GM15510 (cell line): ENCODE data around the gene TRMT61A.

Experiments used
- POLR2A ChIP-seq: IDR thresholded peaks from 3 replicates; pipeline ENCODE4 v1.6.1; 2011; ENCODE audit warnings: borderline replicate concordance; ENCODE audit not compliant: insufficient read length; ENCODE audit errors: extremely low read depth

The TRMT61A gene

DNA sequence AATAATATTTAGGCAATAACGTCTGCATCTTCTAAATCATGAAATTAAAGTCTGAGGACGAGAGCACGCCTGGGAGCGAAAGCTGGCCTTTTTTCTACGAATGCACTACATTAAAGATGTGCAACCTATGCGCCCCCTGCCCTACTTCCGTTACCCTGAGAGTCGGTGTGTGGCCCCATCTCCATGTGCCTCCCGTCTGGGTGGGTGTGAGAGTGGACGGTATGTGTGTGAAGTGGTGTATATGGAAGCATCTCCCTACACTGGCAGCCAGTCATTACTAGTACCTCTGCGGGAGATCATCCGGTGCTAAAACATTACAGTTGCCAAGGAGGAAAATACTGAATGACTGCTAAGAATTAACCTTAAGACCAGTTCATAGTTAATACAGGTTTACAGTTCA is 25.7 kb upstream of the TRMT61A start:
- TF ChIP-seq POLR2A = no peak

DNA sequence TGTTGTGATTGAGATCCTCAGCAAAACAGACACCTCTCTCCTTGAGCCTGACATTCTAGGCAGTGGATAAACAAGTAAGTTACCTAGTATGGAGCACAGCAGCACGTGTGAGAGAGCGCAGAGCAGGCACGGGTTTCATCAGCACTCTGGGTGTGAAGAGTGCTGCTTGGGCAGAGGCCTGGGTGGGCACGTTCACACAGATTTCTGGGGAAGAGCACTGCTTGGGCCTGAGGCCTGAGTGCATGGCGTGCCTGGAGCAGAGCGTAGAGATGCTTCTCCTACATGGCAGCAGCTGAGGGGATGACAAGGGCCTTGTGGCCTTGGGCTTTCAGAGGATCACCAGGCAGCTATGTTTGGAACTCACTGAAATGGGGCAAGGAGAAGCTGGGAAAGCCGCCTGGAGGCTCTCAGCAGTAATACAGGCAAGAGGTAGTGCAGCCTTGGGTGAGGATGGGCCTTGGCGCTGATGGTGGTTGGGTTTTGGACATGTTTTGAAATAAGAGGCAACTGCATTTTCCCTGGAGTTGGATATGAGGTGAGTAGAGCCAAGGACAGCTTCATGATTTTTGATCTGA is 23.9 kb upstream of the TRMT61A start:
- no peak for TF ChIP-seq POLR2A

DNA sequence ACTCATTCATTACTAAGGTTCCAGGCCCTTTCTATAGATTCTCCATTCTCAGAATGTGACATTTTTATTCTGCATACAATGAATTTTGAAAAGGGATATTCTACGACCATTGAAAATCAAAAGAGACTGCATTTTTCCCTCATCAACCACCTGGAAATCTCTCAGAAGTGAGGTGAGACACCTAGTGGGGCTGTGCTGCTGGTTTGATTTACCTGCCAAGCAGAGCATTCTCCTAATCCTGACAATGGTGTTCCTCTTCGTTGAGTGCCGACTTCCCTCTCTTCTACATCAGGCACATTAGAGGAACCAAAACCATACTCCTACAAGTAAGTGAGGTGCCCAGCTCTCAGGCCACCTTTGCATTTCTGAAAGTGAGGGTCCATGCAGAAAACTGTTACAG is 21.2 kb upstream of the TRMT61A start:
- no peak for TF ChIP-seq POLR2A

DNA sequence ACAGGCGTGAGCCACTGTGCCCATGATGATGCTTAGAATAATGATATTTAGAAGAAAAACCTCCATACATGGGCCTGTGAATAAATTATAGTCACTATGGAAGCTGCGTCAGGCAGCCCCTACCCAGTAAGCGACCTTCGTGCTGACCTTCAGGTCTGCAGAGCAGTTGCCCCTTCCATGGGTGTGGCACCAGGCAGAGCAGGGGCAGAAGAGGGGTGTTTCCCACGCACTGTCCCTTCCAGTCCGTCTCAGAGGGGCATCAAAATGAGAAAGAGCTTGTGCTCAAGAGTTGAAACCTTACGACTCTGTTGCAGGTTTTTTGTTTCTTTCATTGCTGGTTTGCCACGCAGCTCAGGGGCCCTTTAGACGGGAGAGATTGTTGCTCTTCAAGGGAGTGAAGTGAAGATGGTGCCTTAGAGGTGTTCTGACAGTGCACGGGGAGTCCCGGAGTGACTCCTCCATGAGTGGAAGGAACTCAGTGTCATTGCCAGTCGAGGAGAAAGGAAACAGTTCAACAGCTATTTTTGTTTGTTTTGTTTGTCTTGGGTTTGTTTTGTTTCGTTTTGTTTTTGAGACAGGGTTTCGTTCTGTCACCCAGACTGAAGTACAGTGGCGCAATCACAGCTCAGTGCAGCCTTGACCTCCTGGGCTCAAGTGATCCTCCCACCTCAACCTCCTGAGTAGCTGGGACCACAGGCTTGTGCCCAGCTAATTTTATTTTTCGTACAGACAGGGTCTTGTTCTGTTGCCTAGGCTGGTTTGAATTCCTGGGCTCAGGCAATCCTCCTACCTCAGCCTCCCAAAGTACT is 20.3 kb upstream of the TRMT61A start:
- TF ChIP-seq POLR2A = no peak

DNA sequence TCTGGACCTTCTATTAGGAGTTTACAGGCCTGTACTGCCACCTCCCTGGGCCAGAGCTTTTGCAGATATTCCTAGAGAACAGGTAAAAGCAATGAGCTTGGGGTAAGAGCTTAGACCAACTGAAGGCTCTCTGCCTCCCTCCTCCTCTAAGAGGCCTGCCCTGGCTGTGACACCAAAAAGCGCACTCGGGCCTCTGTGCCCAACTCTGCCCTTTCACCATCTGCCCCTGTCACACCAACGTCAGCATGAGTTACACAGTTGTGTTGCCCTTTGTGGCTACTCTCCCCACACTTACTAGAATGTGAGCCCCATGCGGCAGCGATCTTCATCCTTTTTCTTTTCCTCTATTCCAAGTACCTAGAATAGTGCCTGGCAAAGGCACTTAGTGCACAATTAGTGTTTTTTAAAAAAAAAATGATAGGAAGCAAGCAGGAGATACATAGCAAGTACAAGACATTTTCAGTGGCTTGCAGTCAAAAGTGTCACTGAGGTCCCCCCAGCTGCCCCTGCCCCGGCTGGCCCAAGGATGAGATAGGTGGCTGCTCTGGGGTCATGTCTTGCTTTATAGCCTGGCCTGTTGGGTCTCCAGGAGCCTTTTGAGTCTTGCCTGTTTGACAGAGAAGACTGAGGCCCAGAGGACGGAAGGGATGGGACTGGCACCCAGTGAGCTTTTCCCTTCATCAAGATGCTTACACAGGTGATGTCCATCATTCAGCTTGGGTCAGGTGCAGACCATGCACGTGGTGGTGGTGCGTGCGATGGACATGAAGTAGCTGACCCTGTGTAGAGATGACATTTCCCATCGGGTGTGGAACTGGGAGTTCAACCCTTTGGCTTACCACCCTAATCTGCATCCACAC is 18.9 kb upstream of the TRMT61A start:
- TF ChIP-seq POLR2A = no peak

DNA sequence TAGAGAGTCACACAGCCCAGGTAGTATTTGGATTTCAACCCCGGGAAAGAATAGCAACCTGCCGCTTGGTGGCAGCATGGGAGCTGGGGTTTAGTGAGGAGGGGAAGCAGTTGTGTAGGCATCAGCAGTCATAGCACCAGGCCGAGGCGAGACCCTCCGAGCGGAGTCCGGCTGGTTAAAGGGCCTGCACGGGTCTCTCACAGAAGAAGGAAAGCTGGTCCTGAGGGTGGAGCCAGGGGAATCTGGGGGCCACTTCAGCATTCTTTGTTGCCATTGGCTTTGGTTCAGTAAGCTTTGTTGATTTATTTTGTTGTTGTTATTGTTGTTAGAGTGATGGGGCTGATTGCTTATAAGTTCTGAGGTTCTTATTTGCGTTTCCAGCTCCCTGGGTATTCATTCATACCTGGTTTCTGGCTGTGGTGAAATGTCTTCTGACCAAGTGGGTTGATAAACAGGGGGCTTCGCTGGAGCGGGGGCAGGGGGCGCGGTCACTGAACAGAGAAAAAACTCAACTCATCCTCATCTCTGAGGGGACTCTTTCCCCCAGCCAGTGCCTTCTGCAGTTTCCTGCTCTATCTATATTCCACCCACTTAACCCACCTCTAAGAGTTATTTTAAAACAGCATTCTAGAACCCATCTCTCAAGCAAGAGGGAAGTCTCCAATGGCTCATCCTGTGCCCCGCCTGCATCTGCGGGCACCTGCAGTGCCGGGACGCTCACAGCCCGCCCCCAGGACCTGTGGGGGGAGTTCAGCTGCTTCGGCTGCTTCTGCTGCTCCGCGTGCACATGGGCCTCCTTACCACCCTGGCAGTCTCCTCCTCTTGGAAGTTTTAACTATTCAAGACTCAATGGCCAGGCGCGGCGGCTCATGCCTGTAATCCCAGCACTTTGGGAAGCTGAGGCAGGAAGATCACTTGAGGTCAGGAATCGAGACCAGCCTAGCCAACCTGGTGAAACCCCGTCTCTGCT is 18.0 kb upstream of the TRMT61A start:
- no peak for TF ChIP-seq POLR2A

DNA sequence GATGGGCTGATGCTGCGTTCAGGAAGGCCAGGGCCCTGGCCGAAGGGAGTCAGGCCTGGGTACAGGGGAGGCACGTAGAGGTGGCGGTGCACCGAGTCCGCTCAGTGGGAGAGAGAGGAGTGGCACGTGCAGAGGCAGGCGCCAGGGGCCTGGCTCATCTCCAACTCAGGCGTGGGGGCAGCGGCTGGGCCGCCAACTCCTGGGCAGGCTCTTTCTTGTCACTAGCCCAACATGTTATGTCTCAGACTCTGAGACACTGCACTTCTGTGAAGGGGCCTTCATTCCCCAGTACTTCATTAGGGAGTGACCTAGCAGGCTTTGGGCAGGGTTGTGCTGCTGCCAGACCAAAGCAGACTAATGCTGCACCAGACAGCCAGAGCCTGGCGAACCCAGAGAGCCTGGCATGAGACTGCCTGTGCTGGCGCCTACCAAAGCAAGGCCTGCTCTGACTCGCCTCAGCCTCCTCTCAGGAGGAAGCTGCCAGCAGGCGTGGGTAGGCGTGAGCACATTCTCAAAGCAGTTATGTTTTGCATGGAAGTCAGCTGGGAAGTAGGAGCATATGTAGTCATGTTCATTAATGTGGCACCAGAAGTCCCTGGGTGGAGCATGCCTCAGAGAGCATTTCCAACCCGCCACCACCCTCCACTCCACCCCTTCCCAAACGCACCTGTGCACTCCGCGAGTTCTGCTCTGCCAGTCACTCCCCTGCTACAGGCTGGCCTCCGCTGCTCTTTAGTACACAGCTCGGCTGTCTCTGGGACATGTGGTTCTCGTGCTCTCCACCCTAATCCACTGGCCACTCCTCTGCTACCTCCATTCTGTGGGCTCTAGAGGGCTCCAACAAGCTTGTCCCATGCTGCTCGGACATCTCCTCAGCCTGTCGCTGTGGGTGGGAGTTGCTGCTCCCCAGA is 16.0 kb upstream of the TRMT61A start:
- TF ChIP-seq POLR2A = no peak

DNA sequence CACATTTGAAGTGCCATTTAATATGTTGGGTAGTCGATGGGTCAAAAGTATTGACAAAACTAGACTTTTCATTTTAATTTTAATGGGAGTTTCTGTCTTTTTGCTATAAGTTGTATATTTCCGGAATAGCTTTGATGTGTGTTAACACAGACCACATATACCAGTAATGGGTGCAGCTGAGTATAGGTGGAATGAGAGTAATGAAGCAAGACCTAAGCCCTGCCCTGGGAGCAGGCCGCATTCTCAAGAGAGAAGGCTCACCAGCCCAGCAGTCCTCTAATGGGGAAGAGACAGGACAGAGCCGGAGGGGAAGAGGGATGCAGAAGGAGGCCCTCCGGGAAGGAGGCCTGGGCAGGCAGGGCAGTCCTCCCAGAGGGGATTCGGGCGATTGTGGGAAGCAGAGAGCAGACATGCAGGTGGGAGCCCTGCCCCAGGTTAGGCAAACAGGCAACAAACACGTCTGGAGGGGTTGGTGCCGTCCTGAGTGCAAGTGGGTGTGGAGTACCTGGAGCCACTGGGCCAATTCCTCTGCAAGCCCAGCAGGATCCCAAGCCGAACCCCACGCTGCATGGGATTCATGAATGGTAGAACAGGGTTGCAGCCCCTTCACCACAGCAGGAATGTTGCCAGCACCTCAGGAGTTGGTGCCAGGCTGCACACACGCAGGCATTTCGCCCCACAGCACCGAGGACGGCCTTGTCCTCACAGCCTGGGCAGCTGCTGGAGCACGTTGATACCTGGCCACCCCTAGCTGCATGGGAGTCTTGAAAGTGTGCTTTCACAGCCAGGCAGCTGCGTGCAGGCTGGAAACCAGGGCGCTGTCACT is 14.2 kb upstream of the TRMT61A start:
- TF ChIP-seq POLR2A = no peak

DNA sequence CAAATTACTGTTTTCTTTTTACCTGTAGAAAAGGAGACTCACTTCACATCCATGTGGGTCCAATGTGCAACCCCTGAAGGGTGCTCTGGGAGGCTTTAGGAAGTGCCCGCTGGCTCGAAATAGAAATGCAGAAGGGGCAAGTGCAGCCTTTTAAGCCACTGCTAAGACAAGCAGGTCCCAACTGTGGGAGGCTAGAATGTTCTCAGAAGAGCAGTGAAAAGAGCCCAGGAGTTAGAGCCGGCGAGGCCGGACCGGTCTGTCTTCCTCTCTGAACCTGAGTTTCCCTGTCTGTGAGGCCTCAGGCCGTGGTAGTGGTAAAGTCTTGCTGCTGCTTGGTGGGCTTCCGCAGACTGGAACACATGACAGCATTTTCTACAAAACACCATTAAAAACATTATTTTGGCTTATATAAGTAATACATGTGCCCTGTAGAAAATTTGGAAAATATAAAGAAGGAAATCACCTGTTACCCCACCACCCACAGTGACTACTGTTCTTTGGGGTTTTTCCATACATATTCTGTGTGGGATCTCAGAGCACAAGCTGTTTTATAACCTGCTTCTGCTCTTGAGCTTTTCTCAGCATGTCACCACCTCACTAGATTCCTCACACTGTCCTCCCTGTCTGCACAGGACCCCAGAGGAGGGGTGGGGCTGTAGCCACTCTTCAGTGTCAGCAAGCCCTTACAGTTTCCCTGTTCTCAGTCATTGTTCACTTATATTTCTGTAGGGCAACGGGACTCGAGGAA is 12.4 kb upstream of the TRMT61A start:
- TF ChIP-seq POLR2A = no peak

DNA sequence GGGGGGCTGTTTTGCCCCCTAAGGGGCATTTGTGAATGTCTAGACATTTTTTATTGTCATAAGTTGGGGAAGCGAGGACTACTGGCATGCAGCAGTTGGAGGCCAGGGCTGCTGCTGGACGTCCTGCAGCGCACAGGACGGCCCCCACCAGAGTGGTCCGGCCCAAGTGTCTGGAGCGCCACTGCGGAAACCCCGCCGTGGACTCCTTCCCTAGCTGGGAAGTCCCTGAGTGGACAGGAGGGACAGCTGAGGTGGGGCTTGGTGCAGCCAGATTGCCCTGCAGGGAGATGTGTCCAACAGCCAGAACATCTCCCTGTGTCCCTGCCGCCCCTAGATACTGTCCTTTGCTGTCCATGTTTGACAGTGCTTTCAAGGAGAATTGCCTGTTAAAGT is 11.8 kb upstream of the TRMT61A start:
- TF ChIP-seq POLR2A = no peak

DNA sequence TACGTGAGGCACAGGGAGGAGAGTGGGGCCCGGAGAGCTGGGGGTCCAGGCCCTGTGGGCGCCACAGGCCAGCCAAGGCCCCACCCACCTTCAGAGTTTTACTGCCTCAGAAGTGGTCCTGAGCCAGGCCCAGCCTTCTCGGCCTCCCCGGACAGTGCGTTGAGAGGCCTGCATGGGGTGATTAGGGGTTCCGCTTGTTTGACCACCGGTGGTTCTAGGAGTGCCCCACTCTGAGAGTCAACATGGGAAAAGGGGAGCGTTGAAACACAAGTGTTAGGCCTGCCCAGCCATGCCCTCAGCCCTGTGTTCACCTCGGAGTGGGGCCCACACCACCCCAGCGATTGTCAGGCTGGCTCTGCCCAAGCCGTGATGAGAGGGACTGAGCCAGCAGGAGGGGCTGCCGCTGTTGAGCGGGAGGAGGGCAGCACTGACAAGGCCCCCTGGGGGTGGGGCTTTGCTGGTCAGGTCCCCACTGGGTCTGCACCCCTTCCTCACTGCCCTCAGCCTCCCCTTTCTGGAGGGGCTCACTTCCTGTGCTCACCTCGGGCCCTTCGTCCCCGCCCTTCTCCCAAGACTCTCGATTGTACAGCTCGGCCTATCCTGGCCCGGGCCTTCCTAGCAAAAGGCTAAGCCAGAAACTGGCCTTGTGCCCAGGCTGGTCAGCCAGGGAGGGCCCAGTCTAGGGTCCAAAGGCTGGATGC is 11.1 kb upstream of the TRMT61A start:
- TF ChIP-seq POLR2A = no peak
